CD4-positive, alpha-beta T cell treated with Interleukin-2 at 100 ng/mL for 4 hours (primary cell): ENCODE measurements around the gene TMEM131.
"Not testable (repeated sequence)": the region's sequence is repeated elsewhere in the genome, so short reads cannot be mapped to it uniquely, and the experiment has no call there.

Experiments
- DNase-seq: peaks from one replicate; pipeline ENCODE4 v3.0.0-alpha.2; 2020; ENCODE audit warnings: low spot score

TMEM131 gene

DNA sequence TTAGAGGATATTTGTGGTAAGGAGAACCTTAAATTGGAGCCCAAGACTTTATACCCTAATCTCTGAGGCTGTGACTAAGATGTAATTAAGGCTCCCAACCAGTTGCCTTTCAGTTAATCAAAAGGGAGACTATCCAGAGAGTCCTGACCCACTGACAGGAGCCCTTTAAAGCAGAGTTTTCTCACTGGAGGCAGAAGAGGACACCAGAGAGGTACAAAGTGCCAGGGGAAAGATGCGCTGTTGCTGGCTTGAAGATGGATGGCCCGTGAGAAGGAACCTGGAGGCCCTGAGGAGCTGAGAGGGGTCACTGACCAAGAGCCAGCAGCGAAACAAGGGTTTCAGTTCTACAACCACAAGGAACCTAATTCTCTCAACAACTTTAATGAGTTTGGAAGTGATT lies 137.3 kb downstream of the TMEM131 start:
- DNase-seq, result no peak

DNA sequence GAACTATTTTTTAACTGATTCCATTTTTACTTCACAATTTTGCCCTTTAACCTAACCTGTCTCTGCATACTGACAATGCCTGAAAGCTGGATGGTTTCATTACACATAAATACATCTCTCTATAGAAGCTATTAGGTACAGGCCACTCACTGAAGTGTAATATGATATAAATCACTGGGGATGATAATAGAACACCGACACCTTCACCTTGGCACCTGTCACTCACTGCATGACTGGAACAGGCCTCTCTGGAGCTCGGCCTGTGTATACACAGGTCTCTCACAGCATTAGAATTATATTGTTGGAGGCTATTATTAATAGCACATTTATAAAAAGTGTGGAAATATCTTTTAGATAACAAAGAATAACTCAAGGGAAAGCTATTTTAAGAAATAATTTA lies 138.2 kb downstream of the TMEM131 start:
- no peak for DNase-seq

DNA sequence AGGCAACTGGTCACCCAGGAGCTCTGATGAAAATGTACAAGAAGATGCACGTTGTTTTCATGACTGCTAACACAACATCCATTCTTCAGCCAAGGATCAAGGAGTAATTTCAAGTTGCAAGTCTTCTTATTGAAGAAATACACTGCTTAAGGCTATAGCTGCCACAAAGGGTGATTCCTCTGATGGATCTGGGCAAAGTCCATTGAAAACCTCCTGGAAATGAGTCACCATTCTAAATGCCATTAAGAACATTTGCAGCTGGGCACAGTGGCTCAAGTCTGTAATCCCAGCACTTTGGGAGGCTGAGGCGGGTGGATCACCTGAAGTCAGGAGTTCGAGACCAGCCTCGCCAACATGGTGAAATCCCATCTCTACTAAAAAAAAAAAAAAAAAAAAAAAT lies 142.7 kb downstream of the TMEM131 start:
- DNase-seq, result not testable (repeated sequence)

- no peak for DNase-seq
These were observed 144.6 kb downstream of the TMEM131 start for GRCh38 chr2:97851172-97851571.

DNA sequence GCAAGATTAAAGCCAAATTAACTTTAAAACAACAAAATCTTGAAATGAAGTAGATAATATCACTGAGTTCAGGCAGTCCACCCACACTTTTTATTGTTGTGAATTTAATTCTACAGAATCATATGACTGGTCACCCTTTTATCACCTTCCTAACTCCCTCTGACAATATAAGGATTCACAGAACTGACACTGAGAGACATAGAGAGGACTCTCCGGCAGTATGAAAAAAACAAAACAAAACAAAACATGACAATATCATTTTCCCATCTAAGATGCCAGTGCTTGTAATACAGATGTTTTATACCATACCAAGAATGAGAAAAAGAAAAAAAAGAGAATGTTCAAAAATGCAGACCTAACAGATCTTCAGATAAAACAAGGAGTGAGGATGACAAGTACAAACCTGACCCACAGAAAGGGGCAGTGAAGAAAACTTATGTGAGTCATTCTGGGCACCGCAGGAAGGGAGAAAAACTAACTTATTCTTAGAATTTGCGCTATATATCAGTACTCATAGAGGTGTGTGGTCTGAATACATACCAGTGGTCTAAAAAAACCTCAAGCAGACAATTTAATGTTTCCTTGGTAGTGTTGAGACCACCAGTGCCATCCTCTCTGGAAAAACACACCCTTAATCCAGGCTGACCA lies 145.7 kb downstream of the TMEM131 start:
- DNase-seq, result peak; percentile 6

- no peak for DNase-seq
These were observed 147.4 kb downstream of the TMEM131 start for GRCh38 chr2:97848306-97848705.

DNA sequence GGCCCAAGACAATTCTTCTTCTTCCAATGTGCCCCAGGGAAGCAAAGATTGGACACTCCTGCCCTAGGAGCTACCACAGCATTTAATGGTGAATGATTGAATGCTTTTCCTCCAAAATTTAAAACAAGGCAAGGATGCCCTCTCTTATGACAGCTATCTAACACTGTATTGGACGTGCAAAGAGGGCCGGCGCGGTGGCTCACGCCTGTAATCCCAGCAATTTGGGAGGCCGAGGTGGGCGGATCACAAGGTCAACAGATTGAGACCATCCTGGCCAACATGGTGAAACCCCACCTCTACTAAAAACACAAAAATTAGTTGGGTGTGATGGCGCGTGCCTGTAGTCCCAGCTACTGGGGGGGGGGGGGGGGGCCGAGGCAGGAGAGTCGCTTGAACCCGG lies 149.0 kb downstream of the TMEM131 start:
- not testable (repeated sequence) for DNase-seq

DNA sequence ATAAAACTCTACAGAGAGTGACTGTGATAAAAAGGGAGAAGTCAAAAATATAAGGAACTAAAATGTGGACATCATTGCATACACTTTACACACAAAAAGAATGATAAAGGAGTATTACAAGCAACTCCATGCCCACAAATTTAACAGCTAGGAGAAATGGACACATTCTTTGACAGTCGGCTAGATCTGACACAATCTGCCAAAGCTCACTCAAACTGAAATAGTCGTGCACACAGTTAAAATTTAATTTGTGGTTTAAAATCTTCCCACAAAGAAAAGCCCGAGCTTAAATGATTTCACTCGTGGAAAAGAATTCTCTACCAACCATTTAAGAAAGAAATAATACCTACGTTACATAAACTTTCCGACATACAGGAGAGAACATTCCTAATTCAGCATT lies 149.9 kb downstream of the TMEM131 start:
- no peak for DNase-seq

DNA sequence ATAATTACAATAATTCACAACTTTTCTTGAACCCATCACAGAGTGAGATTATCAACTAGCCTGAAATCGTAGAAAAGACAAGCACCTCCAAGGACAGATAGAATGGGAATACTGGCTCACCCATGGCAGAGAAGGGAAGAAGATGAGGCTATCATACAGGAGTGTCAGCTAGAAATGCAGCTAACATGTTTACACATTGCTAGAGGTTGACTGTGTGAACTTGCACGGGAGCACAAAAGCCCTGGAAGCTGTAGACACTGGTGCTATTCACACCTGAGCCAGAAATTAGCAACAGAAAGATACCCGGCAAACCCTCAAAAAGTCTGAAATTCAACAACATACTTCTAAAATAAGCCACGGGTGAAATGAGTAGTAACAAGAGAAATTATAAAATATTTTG lies 150.6 kb downstream of the TMEM131 start:
- DNase-seq, result no peak

DNA sequence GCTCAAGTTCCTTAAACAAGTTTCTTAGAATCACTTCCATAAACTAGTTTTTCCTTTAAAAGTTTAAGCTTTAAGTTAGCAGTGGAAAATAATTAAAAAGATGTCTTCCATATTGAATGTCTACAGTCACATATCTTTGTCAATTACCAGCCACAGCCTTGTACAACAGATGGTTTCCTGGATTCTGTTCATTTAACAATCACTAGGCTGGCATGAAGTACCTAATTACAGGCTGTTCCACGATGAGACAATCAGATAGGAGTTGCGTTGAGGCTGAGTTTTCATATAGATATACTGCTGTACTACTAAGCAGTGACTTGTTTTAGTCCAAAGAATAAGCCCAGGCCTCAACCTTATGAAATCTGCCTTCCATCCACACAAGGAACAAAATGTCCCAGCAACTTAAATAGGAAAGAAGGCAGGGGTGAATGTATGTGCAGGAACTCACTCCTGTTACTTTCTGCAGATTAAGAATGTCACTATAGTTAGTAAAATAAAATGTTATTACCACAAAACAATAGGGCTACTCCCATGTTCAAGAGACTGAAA lies 151.4 kb downstream of the TMEM131 start:
- no peak for DNase-seq

- DNase-seq, result no peak
These were observed 155.6 kb downstream of the TMEM131 start for GRCh38 chr2:97840198-97840597.

DNA sequence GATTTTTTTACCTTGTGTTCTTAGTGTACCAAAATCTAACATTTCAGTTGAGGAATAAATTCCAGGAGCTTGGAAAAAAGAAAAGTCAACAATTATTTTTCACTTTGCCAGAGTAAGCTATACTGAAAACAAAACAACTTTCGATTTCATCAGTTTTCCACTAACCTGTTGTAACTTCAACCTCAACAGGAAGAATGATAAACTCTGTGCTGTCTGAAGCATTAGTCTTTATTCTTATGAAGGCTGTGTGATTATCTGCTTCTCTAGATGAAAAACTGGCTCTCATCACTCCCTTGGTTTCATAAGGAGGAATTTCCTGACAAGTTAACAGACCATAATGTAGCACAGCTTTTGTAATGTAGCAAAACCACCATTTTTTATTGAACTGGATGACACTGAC lies 161.1 kb downstream of the TMEM131 start:
- no peak for DNase-seq

- no peak for DNase-seq
These were observed 164.6 kb downstream of the TMEM131 start for GRCh38 chr2:97831121-97831520.

DNA sequence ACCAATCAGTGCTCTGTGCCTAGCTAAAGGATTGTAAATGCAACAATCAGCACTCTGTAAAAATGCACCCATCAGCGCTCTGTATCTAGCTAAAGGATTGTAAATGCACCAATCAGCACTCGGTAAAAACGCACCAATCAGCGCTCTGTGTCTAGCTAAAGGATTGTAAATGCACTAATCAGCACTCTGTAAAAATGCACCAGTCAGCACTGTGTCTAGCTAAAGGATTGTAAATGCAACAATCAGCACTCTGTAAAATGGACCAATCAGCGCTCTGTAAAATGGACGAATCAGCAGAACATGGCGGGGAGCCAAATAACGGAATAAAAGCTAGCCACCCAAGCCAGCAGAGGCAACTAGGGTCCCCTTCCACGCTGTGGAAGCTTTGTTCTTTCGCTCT lies 166.5 kb downstream of the TMEM131 start:
- not testable (repeated sequence) for DNase-seq

GRCh38 chr2:97827013-97827412 lies 168.7 kb downstream of the TMEM131 start:
- DNase-seq, result not testable (repeated sequence)

GRCh38 chr2:97826266-97826847 lies 169.4 kb downstream of the TMEM131 start:
- DNase-seq, result not testable (repeated sequence)

GRCh38 chr2:97824011-97824410 lies 171.7 kb downstream of the TMEM131 start:
- not testable (repeated sequence) for DNase-seq

DNA sequence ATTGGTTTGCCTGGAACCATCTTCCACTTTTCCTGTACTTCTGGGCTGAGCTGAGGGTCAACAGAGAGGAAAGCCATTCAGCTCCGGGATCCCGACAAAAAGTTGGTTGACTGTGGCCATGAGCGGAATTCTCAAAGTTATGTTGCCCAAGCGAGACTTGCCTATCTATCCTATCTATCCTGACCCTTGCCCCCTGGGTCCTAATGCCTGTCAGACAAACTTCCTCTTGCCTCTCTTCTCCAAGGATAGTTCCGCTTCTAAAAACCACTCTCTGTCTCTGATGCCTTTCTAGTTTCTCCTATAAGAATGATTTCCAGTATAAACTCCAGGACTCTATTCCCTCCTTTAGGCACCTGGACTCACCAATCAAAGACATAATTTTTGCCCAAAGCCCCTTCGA lies 173.9 kb downstream of the TMEM131 start:
- DNase-seq, result not testable (repeated sequence)

DNA sequence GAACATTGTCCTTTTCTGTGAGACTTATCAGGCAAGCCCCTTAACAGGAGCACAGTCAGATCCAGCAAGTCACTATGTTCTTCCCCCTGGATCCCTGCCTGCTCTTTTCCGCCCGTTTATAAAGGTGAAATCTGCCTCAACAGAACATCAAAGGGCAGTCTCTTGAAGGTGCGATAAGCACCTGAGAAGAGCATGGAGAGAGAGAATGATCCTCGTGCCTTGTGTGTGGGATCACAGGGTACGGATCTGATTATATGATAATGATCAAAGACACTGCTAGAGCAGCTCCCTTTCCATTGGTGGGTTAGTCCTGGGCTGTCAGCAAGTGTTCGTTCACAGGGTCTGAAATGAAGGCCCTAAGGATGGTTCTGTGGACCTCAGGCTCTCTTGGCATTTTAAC lies 176.0 kb downstream of the TMEM131 start:
- no peak for DNase-seq

GRCh38 chr2:97816411-97816810 lies 179.3 kb downstream of the TMEM131 start:
- DNase-seq, result no peak

DNA sequence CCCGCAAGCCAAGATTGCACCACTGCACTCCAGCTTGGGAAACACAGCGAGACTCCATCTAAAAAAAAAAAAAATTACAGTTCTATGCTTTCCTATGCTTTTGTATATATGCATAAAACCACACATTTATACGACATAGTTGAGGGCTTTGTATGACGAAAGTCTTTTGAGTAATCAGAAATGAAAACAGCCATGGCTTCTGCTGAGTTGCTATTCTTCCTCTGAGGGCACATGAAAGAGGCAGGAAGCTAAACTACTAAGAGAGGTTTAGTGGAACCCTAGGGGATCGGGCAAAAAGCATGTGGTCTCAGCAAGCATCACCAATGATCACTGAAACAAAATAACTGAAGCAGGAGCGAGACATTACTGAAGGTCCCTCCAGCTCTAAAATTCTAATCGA lies 182.8 kb downstream of the TMEM131 start:
- no peak for DNase-seq

GRCh38 chr2:97808816-97809215 lies 186.9 kb downstream of the TMEM131 start:
- no peak for DNase-seq

DNA sequence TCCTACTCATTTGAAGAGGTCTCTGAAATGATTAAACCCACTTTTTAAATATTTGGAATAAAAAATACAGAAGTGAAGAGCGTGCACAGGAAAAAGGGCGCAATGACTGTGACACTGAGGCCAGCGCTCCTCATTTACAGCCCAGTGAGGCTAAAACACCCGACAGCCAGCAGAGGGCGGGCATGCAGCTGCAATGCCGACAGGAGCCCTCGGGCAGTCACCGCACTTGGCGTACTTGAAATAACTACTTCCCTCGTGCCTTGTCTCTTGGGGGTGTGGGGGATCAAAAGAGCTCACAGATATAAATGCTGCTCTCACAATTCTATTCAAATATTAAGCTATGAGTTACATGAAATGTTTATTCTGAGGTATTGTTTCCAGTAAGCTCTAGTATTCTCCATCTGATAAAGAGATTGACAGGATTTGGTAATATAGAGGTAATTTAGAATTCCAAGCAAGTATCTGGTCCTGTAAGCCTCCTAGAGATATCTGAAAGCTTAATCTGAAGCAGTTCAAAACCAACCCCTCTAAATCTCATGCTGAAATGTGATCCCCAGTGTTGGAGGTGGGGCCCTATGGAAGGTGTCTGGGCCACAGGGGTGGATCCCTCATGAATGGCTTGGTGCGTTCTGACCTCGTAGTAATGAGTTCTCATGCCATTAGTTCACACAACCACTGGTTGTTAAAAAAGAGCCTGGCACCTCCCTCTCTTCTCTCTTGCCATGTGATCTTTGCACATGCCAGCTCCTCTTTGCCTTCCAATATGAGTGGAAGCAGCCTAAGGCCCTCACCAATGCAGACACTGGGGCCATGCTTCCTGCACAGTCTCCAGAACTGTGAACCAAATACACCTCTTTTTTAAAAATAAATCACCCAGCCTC lies 188.8 kb downstream of the TMEM131 start:
- peak; percentile 74 for DNase-seq
